SK-N-SH (cell line): ENCODE measurements around the gene HOXB5. TPM values are rescaled to one million over a fixed set of nuclear protein-coding genes. Genes with fewer than 3 reads are reported as not detected.

Experiments
- CTCF ChIA-PET: fragments of 300-600, 350-600 bp; formaldehyde crosslinking; extraction: SDS; loops from one replicate; lab custom pipeline; 2021; lab: Yijun Ruan, JAX
- POLR2A ChIA-PET: fragments of 350-600 bp; sonication (Branson Sonifier 250); formaldehyde crosslinking; extraction: SDS; loops from one replicate; lab custom pipeline; 2020; ENCODE audit warnings: antibody characterized with exemption, inconsistent platforms; lab: Yijun Ruan, JAX
- DNase-seq: peaks from one replicate; pipeline ENCODE4 v3.0.0; 2012
- H2AFZ ChIP-seq: fragments of 200-600 bp; sonication (generic); 2 replicates; pipeline ENCODE4 v1.8.1; 2016; ENCODE audit warnings: antibody characterized with exemption, mild to moderate bottlenecking, low read depth
- H3F3A ChIP-seq: fragments of 200-600 bp; sonication (generic); replicated peaks from 2 replicates; pipeline ENCODE3; 2016; ENCODE audit warnings: antibody characterized with exemption, mild to moderate bottlenecking; ENCODE audit not compliant: insufficient read depth
- H3K27ac ChIP-seq, 2 experiments: fragments of 200-500 bp in 1 of 2; fragments of 200-600 bp in 1 of 2; sonication (Bioruptor generic) in 1 of 2; sonication (generic), shearing (Covaris generic) in 1 of 2; 2 replicates each; pipeline versions ENCODE4 v1.5.1 to v1.6.1; 2014 to 2016; ENCODE audit warnings: low read depth in 2 of 2, inconsistent platforms in 1 of 2, low read length in 1 of 2, mild to moderate bottlenecking in 1 of 2, mixed read lengths in 1 of 2
- H3K27me3 ChIP-seq: fragments of 200-600 bp; sonication (generic), shearing (Covaris generic); 2 replicates; pipeline ENCODE4 v1.6.1; 2016; ENCODE audit warnings: mixed run types; ENCODE audit not compliant: insufficient read depth
- H3K36me3 ChIP-seq, 2 experiments: fragments of 200-500 bp in 1 of 2; fragments of 200-600 bp in 1 of 2; sonication (Bioruptor generic) in 1 of 2; sonication (generic) in 1 of 2; replicated peaks in 1 of 2; 2 replicates each; pipeline versions ENCODE3 to v1.5.1; 2014 to 2016; ENCODE audit warnings: low read length in 1 of 2, mild to moderate bottlenecking in 1 of 2; ENCODE audit not compliant: insufficient read depth in 2 of 2, control insufficient read depth in 1 of 2
- H3K4me1 ChIP-seq, 2 experiments: fragments of 200-500 bp in 1 of 2; fragments of 200-600 bp in 1 of 2; sonication (Bioruptor generic) in 1 of 2; sonication (generic), shearing (Covaris generic) in 1 of 2; 2 replicates each; pipeline versions ENCODE4 v1.5.1 to v1.6.1; 2014 to 2016; ENCODE audit warnings: low read depth in 1 of 2, low read length in 1 of 2, mixed run types in 1 of 2; ENCODE audit not compliant: insufficient read depth in 2 of 2, control insufficient read depth in 1 of 2
- H3K4me2 ChIP-seq: fragments of 200-600 bp; sonication (generic), shearing (Covaris generic); 2 replicates; pipeline ENCODE4 v1.6.1; 2017; ENCODE audit warnings: mixed run types
- H3K4me3 ChIP-seq, 2 experiments: fragments of 200-500 bp in 1 of 2; fragments of 200-600 bp in 1 of 2; sonication (Bioruptor generic) in 1 of 2; sonication (generic), shearing (Covaris generic) in 1 of 2; 2 replicates each; pipeline versions ENCODE4 v1.5.1 to v1.8.1; 2014 to 2016; ENCODE audit warnings: low read depth in 2 of 2, inconsistent platforms in 1 of 2, low read length in 1 of 2, mild to moderate bottlenecking in 1 of 2, mixed read lengths in 1 of 2, moderate library complexity in 1 of 2
- H3K79me2 ChIP-seq: fragments of 200-600 bp; sonication (generic); 2 replicates; pipeline ENCODE4 v1.8.1; 2017; ENCODE audit warnings: mild to moderate bottlenecking; ENCODE audit not compliant: insufficient read depth
- H3K9ac ChIP-seq: fragments of 200-600 bp; sonication (generic); 2 replicates; pipeline ENCODE4 v1.6.1; 2017; ENCODE audit warnings: mixed run types
- H3K9me2 ChIP-seq: fragments of 200-600 bp; sonication (generic); 2 replicates; pipeline ENCODE4 v1.6.1; 2017; ENCODE audit warnings: mixed run types
- H3K9me3 ChIP-seq: fragments of 200-600 bp; sonication (generic); 2 replicates; pipeline ENCODE4 v1.6.1; 2017; ENCODE audit warnings: mixed run types, mild to moderate bottlenecking, moderate library complexity
- H4K20me1 ChIP-seq: fragments of 200-600 bp; sonication (generic); 2 replicates; pipeline ENCODE4 v1.6.1; 2017; ENCODE audit warnings: mild to moderate bottlenecking, mixed run types; ENCODE audit not compliant: insufficient read depth
- CTCF ChIP-seq: fragments of 200-600 bp; sonication (generic); IDR thresholded peaks from 2 replicates; pipeline ENCODE4 v1.6.1; 2017; ENCODE audit warnings: antibody characterized with exemption, mild to moderate bottlenecking, moderate library complexity
- ELF1 ChIP-seq: IDR thresholded peaks from 2 replicates; pipeline ENCODE4 v1.4.0; 2012
- EZH2phosphoT487 ChIP-seq: fragments of 200-600 bp; sonication (generic); IDR thresholded peaks from 2 replicates; pipeline ENCODE4 v1.6.1; 2017; ENCODE audit warnings: low read depth, mixed run types, mild to moderate bottlenecking, antibody characterized with exemption, moderate library complexity, borderline replicate concordance
- FOSL2 ChIP-seq: IDR thresholded peaks from 2 replicates; pipeline ENCODE4 v1.4.0; 2012; ENCODE audit warnings: low read depth, mild to moderate bottlenecking, moderate library complexity, borderline replicate concordance
- FOXJ3 ChIP-seq: sonication (generic); formaldehyde crosslinking; IDR thresholded peaks from 2 replicates; pipeline ENCODE4 v1.5.1; 2020; ENCODE audit warnings: mild to moderate bottlenecking, missing genetic modification reagents
- FOXM1 ChIP-seq: IDR thresholded peaks from 2 replicates; pipeline ENCODE4 v1.4.0; 2012; ENCODE audit warnings: low read depth, mild to moderate bottlenecking
- GATA2 ChIP-seq: sonication (generic); formaldehyde crosslinking; IDR thresholded peaks from 2 replicates; pipeline ENCODE4 v1.5.0; 2020; ENCODE audit warnings: mild to moderate bottlenecking, missing genetic modification reagents
- REST ChIP-seq: IDR thresholded peaks from 2 replicates; pipeline ENCODE4 v1.6.1; 2012; ENCODE audit warnings: mild to moderate bottlenecking, low read depth, low read length, moderate library complexity
- RXRA ChIP-seq: IDR thresholded peaks from 2 replicates; pipeline ENCODE4 v1.4.0; 2012; ENCODE audit warnings: low read depth, mild to moderate bottlenecking, borderline replicate concordance
- SIN3A ChIP-seq: IDR thresholded peaks from 2 replicates; pipeline ENCODE4 v1.6.1; 2012; ENCODE audit warnings: low read depth, mild to moderate bottlenecking, low read length, moderate library complexity, borderline replicate concordance
- SMC3 ChIP-seq: IDR thresholded peaks from 2 replicates; pipeline ENCODE4 v1.6.1; 2012; ENCODE audit warnings: low read depth, low read length, improper control_type of control experiment
- TEAD4 ChIP-seq: IDR thresholded peaks from 2 replicates; pipeline ENCODE4 v1.4.0; 2012; ENCODE audit warnings: mild to moderate bottlenecking, borderline replicate concordance; ENCODE audit not compliant: insufficient read depth
- USF1 ChIP-seq: IDR thresholded peaks from 2 replicates; pipeline ENCODE4 v1.4.0; 2012; ENCODE audit warnings: low read depth, borderline replicate concordance
- YY1 ChIP-seq: IDR thresholded peaks from 2 replicates; pipeline ENCODE4 v1.4.0; 2012; ENCODE audit warnings: low read depth, mild to moderate bottlenecking
- WGBS: methylation state at CpG from one replicate; pipeline ENCODE4 v1.1.6; 2017; ENCODE audit warnings: low lambda C conversion rate; 5-methylcytosine and 5-hydroxymethylcytosine counted together
- polyA plus RNA-seq, 3 experiments: library from polyadenylated mRNA; depleted of rRNA; stranded (reverse); fragments of >200 nt; gene quantifications; 2 replicates each; pipeline ENCODE4 v1.2.3, GENCODE V29; 2012

The HOXB5 gene
- polyA plus RNA-seq, 1 of the 3 experiments (the other 2 are of a cell fraction) = not detected

- H3K9me3 ChIP-seq = no peaks in the 10 kb centered on the region
- H2AFZ ChIP-seq = no peak overlapping the region
- no peak overlapping the region for H3K4me3 ChIP-seq
- peaks cover 11% of the 10 kb centered on the region; the same call in 1 of the 2 replicates for H4K20me1 ChIP-seq
- no peaks in the 10 kb centered on the region for H3K79me2 ChIP-seq
- no peak overlapping the region for H3K27ac ChIP-seq
- no peaks in the 10 kb centered on the region for H3F3A ChIP-seq
- TF ChIP-seq FOSL2 = no peak
- TF ChIP-seq EZH2phosphoT487 = no peak
- no peak for TF ChIP-seq SMC3
- no peak for TF ChIP-seq USF1
- no peak for TF ChIP-seq CTCF
- H3K4me2 ChIP-seq = no peak overlapping the region
- 2% methylated on average over 21 of the region's 21 CpGs for WGBS
- POLR2A ChIA-PET = no interaction called here
- no peak for DNase-seq
- peaks cover 100% of the 10 kb centered on the region for H3K27me3 ChIP-seq
- H3K4me1 ChIP-seq = no peaks in the 10 kb centered on the region; a peak in 1 of 4 replicates
- no peaks in the 10 kb centered on the region for H3K36me3 ChIP-seq
- CTCF ChIA-PET = interaction anchor here (1.3 kb wide), 1 partner anchor 296 kb away, joined by 6 read pairs; no protein-coding TSS in a partner anchor
- H3K9ac ChIP-seq = no peak overlapping the region
- no peaks in the 10 kb centered on the region for H3K9me2 ChIP-seq
Observed at GRCh38 chr17:48603959-48604769, 10.6 kb upstream of the HOXB5 start.

- no peaks in the 10 kb centered on the region for H3K79me2 ChIP-seq
- no peak overlapping the region for H3K9ac ChIP-seq
- 5% methylated on average over 33 of the region's 35 CpGs for WGBS
- no peak for DNase-seq
- H3F3A ChIP-seq = no peaks in the 10 kb centered on the region
- H3K9me2 ChIP-seq = no peaks in the 10 kb centered on the region
- H4K20me1 ChIP-seq = peaks cover 20% of the 10 kb centered on the region; the same call in 1 of the 2 replicates
- no peaks in the 10 kb centered on the region for H3K9me3 ChIP-seq
- H3K4me1 ChIP-seq = no peaks in the 10 kb centered on the region; a peak in 1 of 4 replicates
- H3K4me2 ChIP-seq = no peak overlapping the region
- H3K36me3 ChIP-seq = no peaks in the 10 kb centered on the region
- peaks cover 100% of the 10 kb centered on the region for H3K27me3 ChIP-seq
- ChIA-PET POLR2A (no interaction called here), CTCF (interaction anchor here (0.6 to 2.3 kb wide), 15 partner anchors 8 to 577 kb away, joined by 3 to 8 read pairs (median 3); partner anchors contain the start of gene HOXB7)
- TF ChIP-seq GATA2 (CRISPR knock-in tag) (no peak), FOXJ3 (CRISPR knock-in tag) (no peak), SIN3A (no peak), RXRA (no peak), TEAD4 (no peak), EZH2phosphoT487 (no peak), FOXM1 (no peak), ELF1 (no peak), REST (no peak), YY1 (no peak)
- H3K4me3 ChIP-seq = no peak overlapping the region
- no peak overlapping the region for H2AFZ ChIP-seq
- H3K27ac ChIP-seq = no peak overlapping the region
Observed at GRCh38 chr17:48601539-48602425, 8.2 kb upstream of the HOXB5 start.
